ENCODE data around the gene DNASE2.
"Not testable (repeated sequence)": the region's sequence is repeated elsewhere in the genome, so short reads cannot be mapped to it uniquely, and the experiment has no call there.

The DNASE2 gene

GRCh38 chr19:12864721-12865715 lies 16.2 kb downstream of the DNASE2 start:
- H3K27ac Mint-ChIP-seq = no peak overlapping the region
- no peak for ATAC-seq (replicated peaks)
- H3K27me3 Mint-ChIP-seq = peaks cover 8 to 40% of the 10 kb centered on the region in 2 donors
- H3K4me1 Mint-ChIP-seq (ENCODE audit: low read depth in 2 of 2) = peaks cover 8% of the 10 kb centered on the region in 2 donors
- no peak overlapping the region for H3K4me3 Mint-ChIP-seq
- H3K36me3 Mint-ChIP-seq (ENCODE audit: insufficient read depth) = peaks cover 7% of the 10 kb centered on the region
- DNase-seq = no peak
- H3K9me3 Mint-ChIP-seq = no peaks in the 10 kb centered on the region

- H3K27ac Mint-ChIP-seq = no peak overlapping the region
- H3K36me3 Mint-ChIP-seq (ENCODE audit: insufficient read depth) = peaks cover 7% of the 10 kb centered on the region
- H3K9me3 Mint-ChIP-seq = no peaks in the 10 kb centered on the region
- ATAC-seq (replicated peaks) = no peak
- peaks cover 8% of the 10 kb centered on the region in 2 donors for H3K4me1 Mint-ChIP-seq (ENCODE audit: low read depth in 2 of 2)
- H3K4me3 Mint-ChIP-seq = no peak overlapping the region
- DNase-seq = no peak
- H3K27me3 Mint-ChIP-seq = peaks cover 8 to 40% of the 10 kb centered on the region in 2 donors
Observed at GRCh38 chr19:12864143-12864542, 17.1 kb downstream of the DNASE2 start.

- Mint-ChIP-seq H3K36me3 (ENCODE audit: insufficient read depth) (no peaks in the 10 kb centered on the region), H3K27me3 (peaks cover under 1 to 10% of the 10 kb centered on the region in 2 donors)
Observed at GRCh38 chr19:12859546-12859945, 21.7 kb downstream of the DNASE2 start.

GRCh38 chr19:12858041-12858928 lies 23.0 kb downstream of the DNASE2 start:
- H3K4me3 Mint-ChIP-seq = no peak overlapping the region
- ATAC-seq (replicated peaks) = no peak
- no peaks in the 10 kb centered on the region for H3K9me3 Mint-ChIP-seq
- peaks cover 0 to 8% of the 10 kb centered on the region in 2 donors for H3K27me3 Mint-ChIP-seq
- H3K4me1 Mint-ChIP-seq (ENCODE audit: low read depth in 2 of 2) = no peaks in the 10 kb centered on the region
- no peak overlapping the region for H3K27ac Mint-ChIP-seq
- no peaks in the 10 kb centered on the region for H3K36me3 Mint-ChIP-seq (ENCODE audit: insufficient read depth)
- DNase-seq = no peak

More at GRCh38 chr19:12859546-12859945, 21.7 kb downstream of the DNASE2 start:
- Mint-ChIP-seq H3K4me3 (no peak overlapping the region), H3K4me1 (ENCODE audit: low read depth in 2 of 2) (no peaks in the 10 kb centered on the region), H3K27ac (no peak overlapping the region), H3K9me3 (no peaks in the 10 kb centered on the region)
- DNase-seq = no peak
- no peak for ATAC-seq (replicated peaks)

- no peaks in the 10 kb centered on the region for H3K36me3 Mint-ChIP-seq (ENCODE audit: insufficient read depth)
- no peaks in the 10 kb centered on the region for H3K9me3 Mint-ChIP-seq
- no peak overlapping the region for H3K4me3 Mint-ChIP-seq
- H3K27ac Mint-ChIP-seq = no peak overlapping the region
- no peaks in the 10 kb centered on the region for H3K4me1 Mint-ChIP-seq (ENCODE audit: low read depth in 2 of 2)
- ATAC-seq (replicated peaks) = no peak
- DNase-seq = no peak
- H3K27me3 Mint-ChIP-seq = peaks cover 0 to 8% of the 10 kb centered on the region in 2 donors
Observed at GRCh38 chr19:12856653-12857052, 24.6 kb downstream of the DNASE2 start.

- no peaks in the 10 kb centered on the region for H3K36me3 Mint-ChIP-seq (ENCODE audit: insufficient read depth)
- DNase-seq (peak; percentile 83 to 88 (median 84)), ATAC-seq (replicated peaks) (peak; percentile 98)
- peaks cover 31 to 37% of the 10 kb centered on the region in 2 donors for H3K27me3 Mint-ChIP-seq
- peak overlapping the region; percentile 43 to 49 for H3K4me3 Mint-ChIP-seq
- no peaks in the 10 kb centered on the region for H3K9me3 Mint-ChIP-seq
- peaks cover 0 to 4% of the 10 kb centered on the region in 2 donors for H3K4me1 Mint-ChIP-seq (ENCODE audit: low read depth in 2 of 2)
- peak overlapping the region in 1 of 2 donors; percentile 75 for H3K27ac Mint-ChIP-seq
Observed at GRCh38 chr19:12847159-12848139, 33.8 kb downstream of the DNASE2 start.

- ATAC-seq (replicated peaks); H3K4me1 Mint-ChIP-seq (ENCODE audit: low read depth in 2 of 2); H3K9me3 Mint-ChIP-seq; H3K27ac Mint-ChIP-seq; DNase-seq; H3K36me3 Mint-ChIP-seq (ENCODE audit: insufficient read depth): not testable (repeated sequence)
- H3K4me3 Mint-ChIP-seq = peak overlapping the region in 1 of 2 donors; percentile 28
- H3K27me3 Mint-ChIP-seq = peaks cover 40 to 46% of the 10 kb centered on the region in 2 donors
Observed at GRCh38 chr19:12846613-12847012, 34.6 kb downstream of the DNASE2 start.

GRCh38 chr19:12843999-12844732 lies 37.1 kb downstream of the DNASE2 start:
- Mint-ChIP-seq H3K36me3 (ENCODE audit: insufficient read depth) (peaks cover 2% of the 10 kb centered on the region), H3K27me3 (peaks cover 62 to 68% of the 10 kb centered on the region in 2 donors), H3K9me3 (no peaks in the 10 kb centered on the region), H3K27ac (no peak overlapping the region), H3K4me1 (ENCODE audit: low read depth in 2 of 2) (peaks cover 12 to 16% of the 10 kb centered on the region in 2 donors), H3K4me3 (no peak overlapping the region)
- ATAC-seq (replicated peaks) = no peak
- DNase-seq = no peak

- Mint-ChIP-seq H3K4me1 (ENCODE audit: low read depth in 2 of 2) (peaks cover 20 to 22% of the 10 kb centered on the region in 2 donors), H3K36me3 (ENCODE audit: insufficient read depth) (peaks cover 2% of the 10 kb centered on the region), H3K27me3 (peaks cover 70% of the 10 kb centered on the region in 2 donors), H3K27ac (no peak overlapping the region), H3K4me3 (no peak overlapping the region), H3K9me3 (no peaks in the 10 kb centered on the region)
- ATAC-seq (replicated peaks) (no peak), DNase-seq (no peak)
Observed at GRCh38 chr19:12843328-12843727, 37.9 kb downstream of the DNASE2 start.

- DNase-seq (no peak), ATAC-seq (replicated peaks) (no peak)
- peaks cover 2% of the 10 kb centered on the region for H3K36me3 Mint-ChIP-seq (ENCODE audit: insufficient read depth)
- H3K27ac Mint-ChIP-seq = no peak overlapping the region
- H3K4me1 Mint-ChIP-seq (ENCODE audit: low read depth in 2 of 2) = peaks cover 20 to 22% of the 10 kb centered on the region in 2 donors
- peaks cover 74 to 75% of the 10 kb centered on the region in 2 donors for H3K27me3 Mint-ChIP-seq
- no peak overlapping the region for H3K4me3 Mint-ChIP-seq
- no peaks in the 10 kb centered on the region for H3K9me3 Mint-ChIP-seq
Observed at GRCh38 chr19:12842511-12842910, 38.7 kb downstream of the DNASE2 start.

- H3K36me3 Mint-ChIP-seq (ENCODE audit: insufficient read depth) = peaks cover 2% of the 10 kb centered on the region
- peaks cover 18 to 20% of the 10 kb centered on the region in 2 donors for H3K4me1 Mint-ChIP-seq (ENCODE audit: low read depth in 2 of 2)
- H3K4me3 Mint-ChIP-seq = peak overlapping the region in 1 of 2 donors; percentile 34
- peaks cover 83% of the 10 kb centered on the region in 2 donors for H3K27me3 Mint-ChIP-seq
- H3K27ac Mint-ChIP-seq = no peak overlapping the region
- no peaks in the 10 kb centered on the region for H3K9me3 Mint-ChIP-seq
- no peak for ATAC-seq (replicated peaks)
- no peak for DNase-seq
Observed at GRCh38 chr19:12841094-12841493, 40.2 kb downstream of the DNASE2 start.
